ENCODE results near the gene OBI1.

OBI1 gene
- 13.2 to 45.7 (median 24.1) reads per million in 18 experiments for total RNA-seq

- DNase-seq, result peak; percentile 88 to 92
These were observed at the start of gene OBI1 for GRCh38 chr13:78658630-78659449. OBI1 (minus strand) TSS chr13:78659155; CDS start chr13:78659120, 35 bp downstream.

GRCh38 chr13:78701383-78701782 is 42.4 kb upstream of the OBI1 start:
- no peak for DNase-seq

- DNase-seq, result no peak
These were observed 41.4 kb upstream of the OBI1 start for GRCh38 chr13:78700121-78700910.

GRCh38 chr13:78689011-78689410 is 30.1 kb upstream of the OBI1 start:
- DNase-seq, result no peak

- DNase-seq, result no peak
These were observed 27.5 kb upstream of the OBI1 start for GRCh38 chr13:78686461-78686860.

GRCh38 chr13:78680576-78681350 is 21.8 kb upstream of the OBI1 start:
- DNase-seq, result no peak

GRCh38 chr13:78680115-78680561 is 21.2 kb upstream of the OBI1 start:
- no peak for DNase-seq

- no peak for DNase-seq
These were observed 20.4 kb upstream of the OBI1 start for GRCh38 chr13:78679329-78679728.

- no peak for DNase-seq
These were observed 16.2 kb upstream of the OBI1 start for GRCh38 chr13:78675112-78675511.

- DNase-seq, result no peak
These were observed 15.7 kb upstream of the OBI1 start for GRCh38 chr13:78674638-78675037.

- DNase-seq, result no peak
These were observed 3.5 kb upstream of the OBI1 start for GRCh38 chr13:78662467-78662866.

- DNase-seq, result no peak
These were observed 1.5 kb upstream of the OBI1 start for GRCh38 chr13:78660495-78660857.

- DNase-seq, result peak in 1 of 2 donors; percentile 9
These were observed 958 bp upstream of the OBI1 start for GRCh38 chr13:78659732-78660494.

- DNase-seq, result no peak
These were observed 435 bp upstream of the OBI1 start for GRCh38 chr13:78659450-78659730.

- peak in 1 of 2 donors; percentile 11 for DNase-seq
These were observed 991 bp downstream of the OBI1 start for GRCh38 chr13:78657699-78658629.

- DNase-seq, result no peak
These were observed 3.0 kb downstream of the OBI1 start for GRCh38 chr13:78655906-78656305.

GRCh38 chr13:78655007-78655406 is 3.9 kb downstream of the OBI1 start:
- DNase-seq, result no peak

GRCh38 chr13:78652651-78653050 is 6.3 kb downstream of the OBI1 start:
- no peak for DNase-seq

- no peak for DNase-seq
These were observed 8.3 kb downstream of the OBI1 start for GRCh38 chr13:78650717-78651083.

- peak in 1 of 2 donors; percentile 3 for DNase-seq
These were observed 8.8 kb downstream of the OBI1 start for GRCh38 chr13:78649997-78650716.

Data from inflammatory macrophage (primary cell).